Measurements from ENCODE around the gene CDC14B. TPM values are rescaled to one million over a fixed set of nuclear protein-coding genes. Genes with fewer than 3 reads are reported as not detected.

The CDC14B gene
- total and polyA plus RNA-seq, 4 donors = 2.9 to 29.8 (median 8.0) TPM

- no peak for TF ChIP-seq CTCF (IDR thresholded peaks at IDR 0.05; ENCODE audit: control extremely low read depth, extremely low read depth)
- WGBS, 2 donors = 81 to 88% methylated on average over 4 of the region's 4 CpGs
- DNase-seq (no peak), ATAC-seq (ENCODE audit: insufficient read depth, low FRiP score) (no peak)
- no peak overlapping the region for H3K4me3 ChIP-seq
- no peak overlapping the region for H3K27ac ChIP-seq (ENCODE audit: low read depth in 1 of 2, low read length in 1 of 2)
- no peaks in the 10 kb centered on the region for H3K27me3 ChIP-seq (ENCODE audit: control insufficient read depth in 3 of 3, insufficient read depth in 3 of 3, low read length in 2 of 3)
- H3K9me3 ChIP-seq (ENCODE audit: control insufficient read depth in 4 of 4, insufficient read depth in 3 of 4, low read length in 3 of 4) = peaks cover 0 to 2% (median 0%) of the 10 kb centered on the region in 4 donors
- H3K36me3 ChIP-seq (ENCODE audit: control insufficient read depth in 4 of 4, insufficient read depth in 4 of 4, low read length in 4 of 4) = peaks cover 0 to 4% (median 3%) of the 10 kb centered on the region in 4 donors
- H3K4me1 ChIP-seq (ENCODE audit: control insufficient read depth in 5 of 5, insufficient read depth in 5 of 5, low read length in 5 of 5) = peaks cover 0 to 19% (median 0%) of the 10 kb centered on the region in 5 donors
- H3K9ac ChIP-seq (ENCODE audit: insufficient read depth in 1 of 2, low read length in 2 of 2) = no peak overlapping the region
Observed at GRCh38 chr9:96564217-96564616, 55.4 kb downstream of the CDC14B start.

- H3K4me3 ChIP-seq = no peak overlapping the region
- peaks cover 0 to 2% (median 0%) of the 10 kb centered on the region in 4 donors for H3K9me3 ChIP-seq (ENCODE audit: control insufficient read depth in 4 of 4, insufficient read depth in 3 of 4, low read length in 3 of 4)
- WGBS, 2 donors = 80 to 91% methylated on average over 6 of the region's 6 CpGs
- no peak for TF ChIP-seq CTCF (IDR thresholded peaks at IDR 0.05; ENCODE audit: control extremely low read depth, extremely low read depth)
- H3K27me3 ChIP-seq (ENCODE audit: control insufficient read depth in 3 of 3, insufficient read depth in 3 of 3, low read length in 2 of 3) = no peaks in the 10 kb centered on the region
- peaks cover 0 to 4% (median 3%) of the 10 kb centered on the region in 4 donors for H3K36me3 ChIP-seq (ENCODE audit: control insufficient read depth in 4 of 4, insufficient read depth in 4 of 4, low read length in 4 of 4)
- H3K27ac ChIP-seq (ENCODE audit: low read depth in 1 of 2, low read length in 1 of 2) = peak overlapping the region in 1 of 2 donors; percentile 12
- no peak overlapping the region for H3K9ac ChIP-seq (ENCODE audit: insufficient read depth in 1 of 2, low read length in 2 of 2)
- DNase-seq = no peak
- ATAC-seq (ENCODE audit: insufficient read depth, low FRiP score) = no peak
- H3K4me1 ChIP-seq (ENCODE audit: control insufficient read depth in 5 of 5, insufficient read depth in 5 of 5, low read length in 5 of 5) = peaks cover 0 to 12% (median 1%) of the 10 kb centered on the region in 5 donors
Observed at GRCh38 chr9:96559339-96559943, 60.2 kb downstream of the CDC14B start.

GRCh38 chr9:96557921-96558320 is 61.7 kb downstream of the CDC14B start:
- DNase-seq = no peak

More at GRCh38 chr9:96557921-96558320, 61.7 kb downstream of the CDC14B start:
- no peak for TF ChIP-seq CTCF (IDR thresholded peaks at IDR 0.05; ENCODE audit: control extremely low read depth, extremely low read depth)
- peaks cover 0 to 4% (median 3%) of the 10 kb centered on the region in 4 donors for H3K36me3 ChIP-seq (ENCODE audit: control insufficient read depth in 4 of 4, insufficient read depth in 4 of 4, low read length in 4 of 4)
- H3K9ac ChIP-seq (ENCODE audit: insufficient read depth in 1 of 2, low read length in 2 of 2) = no peak overlapping the region
- H3K9me3 ChIP-seq (ENCODE audit: control insufficient read depth in 4 of 4, insufficient read depth in 3 of 4, low read length in 3 of 4) = peaks cover 0 to 2% (median 0%) of the 10 kb centered on the region in 4 donors
- H3K4me3 ChIP-seq = no peak overlapping the region
- H3K27ac ChIP-seq (ENCODE audit: low read depth in 1 of 2, low read length in 1 of 2) = no peak overlapping the region
- no peak for ATAC-seq (ENCODE audit: insufficient read depth, low FRiP score)
- H3K27me3 ChIP-seq (ENCODE audit: control insufficient read depth in 3 of 3, insufficient read depth in 3 of 3, low read length in 2 of 3) = no peaks in the 10 kb centered on the region
- 90 to 97% methylated on average over 1 of the region's 1 CpG for WGBS, 2 donors
- peaks cover 0 to 12% (median 1%) of the 10 kb centered on the region in 5 donors for H3K4me1 ChIP-seq (ENCODE audit: control insufficient read depth in 5 of 5, insufficient read depth in 5 of 5, low read length in 5 of 5)
